Neural crest cell (in vitro differentiated cells): Measurements from ENCODE around the gene PKD2L1. TPM values are rescaled to one million over a fixed set of nuclear protein-coding genes. Genes with fewer than 3 reads are reported as not detected.
A peak's percentile ranks its signal among the peaks of the same experiment; 100 is the strongest.

Experiments
- DNase-seq: peaks from one replicate; pipeline ENCODE4 v3.0.0; 2021; ENCODE audit warnings: low read depth, mixed read lengths, low spot score
- H3K27ac Mint-ChIP-seq: one replicate; pipeline ENCODE4 v1.8.0; 2021; ENCODE audit warnings: mild to moderate bottlenecking, mixed read lengths; ENCODE audit not compliant: unreplicated experiment
- H3K27me3 Mint-ChIP-seq: 2 replicates; pipeline ENCODE4 v1.8.0; 2021; ENCODE audit warnings: low read depth, mild to moderate bottlenecking, mixed read lengths
- H3K36me3 Mint-ChIP-seq: 2 replicates; pipeline ENCODE4 v1.8.0; 2021; ENCODE audit warnings: low read depth, mild to moderate bottlenecking, mixed read lengths
- H3K4me1 Mint-ChIP-seq: 2 replicates; pipeline ENCODE4 v1.8.0; 2021; ENCODE audit warnings: mixed read lengths
- H3K4me3 Mint-ChIP-seq: one replicate; pipeline ENCODE4 v1.8.0; 2021; ENCODE audit warnings: mild to moderate bottlenecking, mixed read lengths
- H3K9me3 Mint-ChIP-seq: 2 replicates; pipeline ENCODE4 v1.8.0; 2021; ENCODE audit warnings: mixed read lengths
- CTCF ChIP-seq: fragments of 200-600 bp; sonication (generic); conservative IDR thresholded peaks from 2 replicates; pipeline ENCODE4 v1.5.0; 2021; ENCODE audit warnings: antibody characterized with exemption, mild to moderate bottlenecking
- total RNA-seq: library from RNA; stranded (reverse); gene quantifications from 2 replicates; pipeline ENCODE4 v1.2.1, GENCODE V29; 2021

The PKD2L1 gene
- total RNA-seq, 1 donor from 2014 or later = not detected

GRCh38 chr10:100372415-100373297 lies 42.6 kb upstream of the PKD2L1 start:
- no peaks in the 10 kb centered on the region for H3K36me3 Mint-ChIP-seq
- H3K4me3 Mint-ChIP-seq = no peak overlapping the region
- H3K9me3 Mint-ChIP-seq = no peaks in the 10 kb centered on the region
- H3K27me3 Mint-ChIP-seq = no peaks in the 10 kb centered on the region
- no peak overlapping the region for H3K27ac Mint-ChIP-seq
- no peak for TF ChIP-seq CTCF
- no peak for DNase-seq
- peaks cover 39% of the 10 kb centered on the region for H3K4me1 Mint-ChIP-seq

- no peak for DNase-seq
- no peaks in the 10 kb centered on the region for H3K27me3 Mint-ChIP-seq
- TF ChIP-seq CTCF = no peak
- H3K4me3 Mint-ChIP-seq = peak overlapping the region; percentile 86
- no peaks in the 10 kb centered on the region for H3K9me3 Mint-ChIP-seq
- peaks cover 40% of the 10 kb centered on the region for H3K4me1 Mint-ChIP-seq
- H3K36me3 Mint-ChIP-seq = no peaks in the 10 kb centered on the region
- peak overlapping the region; percentile 89 for H3K27ac Mint-ChIP-seq
Observed at GRCh38 chr10:100371482-100372027, 41.5 kb upstream of the PKD2L1 start.

- DNase-seq = peak; percentile 69
- TF ChIP-seq CTCF = no peak
- H3K27ac Mint-ChIP-seq = peak overlapping the region; percentile 89
- no peaks in the 10 kb centered on the region for H3K9me3 Mint-ChIP-seq
- H3K36me3 Mint-ChIP-seq = no peaks in the 10 kb centered on the region
- H3K4me1 Mint-ChIP-seq = peaks cover 38% of the 10 kb centered on the region
- peak overlapping the region; percentile 86 for H3K4me3 Mint-ChIP-seq
- H3K27me3 Mint-ChIP-seq = no peaks in the 10 kb centered on the region
Observed at GRCh38 chr10:100370714-100371481, 40.9 kb upstream of the PKD2L1 start.

GRCh38 chr10:100368721-100369120 lies 38.7 kb upstream of the PKD2L1 start:
- Mint-ChIP-seq H3K27ac (no peak overlapping the region), H3K27me3 (no peaks in the 10 kb centered on the region), H3K9me3 (no peaks in the 10 kb centered on the region), H3K4me1 (peaks cover 45% of the 10 kb centered on the region), H3K36me3 (peaks cover 6% of the 10 kb centered on the region), H3K4me3 (no peak overlapping the region)
- no peak for TF ChIP-seq CTCF
- no peak for DNase-seq

GRCh38 chr10:100364735-100365391 lies 34.8 kb upstream of the PKD2L1 start:
- TF ChIP-seq CTCF = no peak
- no peaks in the 10 kb centered on the region for H3K27me3 Mint-ChIP-seq
- peaks cover 39% of the 10 kb centered on the region for H3K36me3 Mint-ChIP-seq
- no peak for DNase-seq
- H3K4me3 Mint-ChIP-seq = peak overlapping the region; percentile 58
- H3K27ac Mint-ChIP-seq = no peak overlapping the region
- H3K4me1 Mint-ChIP-seq = peaks cover 69% of the 10 kb centered on the region
- H3K9me3 Mint-ChIP-seq = no peaks in the 10 kb centered on the region
